AG08396 (cell line): Measurements from ENCODE around the gene NPTX2.
A peak's percentile ranks its signal among the peaks of the same experiment; 100 is the strongest.
"Not testable (repeated sequence)": the region's sequence is repeated elsewhere in the genome, so short reads cannot be mapped to it uniquely, and the experiment has no call there.

Source experiments
- DNase-seq: peaks from one replicate; pipeline ENCODE4 v3.0.0; 2012; ENCODE audit warnings: low spot score, mixed read lengths

The NPTX2 gene

DNA sequence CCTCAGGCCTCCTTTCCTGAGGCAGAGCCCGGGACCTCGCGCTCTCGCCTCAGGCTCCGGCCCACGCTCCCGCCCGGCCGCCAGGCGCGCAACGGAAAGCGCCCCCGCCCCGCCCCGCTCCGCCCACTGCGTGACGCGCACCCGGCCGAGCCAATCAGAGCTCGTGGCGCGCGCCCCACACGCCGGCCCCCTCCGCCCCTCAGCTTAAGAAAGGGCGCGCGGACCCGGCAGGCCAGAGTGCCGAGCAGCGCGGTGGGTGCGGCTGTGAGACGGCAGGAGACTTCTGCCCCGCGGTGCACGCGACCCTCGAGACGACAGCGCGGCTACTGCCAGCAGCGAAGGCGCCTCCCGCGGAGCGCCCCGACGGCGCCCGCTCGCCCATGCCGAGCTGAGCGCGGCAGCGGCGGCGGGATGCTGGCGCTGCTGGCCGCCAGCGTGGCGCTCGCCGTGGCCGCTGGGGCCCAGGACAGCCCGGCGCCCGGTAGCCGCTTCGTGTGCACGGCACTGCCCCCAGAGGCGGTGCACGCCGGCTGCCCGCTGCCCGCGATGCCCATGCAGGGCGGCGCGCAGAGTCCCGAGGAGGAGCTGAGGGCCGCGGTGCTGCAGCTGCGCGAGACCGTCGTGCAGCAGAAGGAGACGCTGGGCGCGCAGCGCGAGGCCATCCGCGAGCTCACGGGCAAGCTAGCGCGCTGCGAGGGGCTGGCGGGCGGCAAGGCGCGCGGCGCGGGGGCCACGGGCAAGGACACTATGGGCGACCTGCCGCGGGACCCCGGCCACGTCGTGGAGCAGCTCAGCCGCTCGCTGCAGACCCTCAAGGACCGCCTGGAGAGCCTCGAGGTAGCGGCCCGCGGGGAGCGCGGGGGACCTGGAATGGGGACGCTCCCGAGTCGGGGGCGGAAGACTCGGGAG, at the start of gene NPTX2:
NPTX2 (plus strand) TSS at position 235 of the 909 bp plus-strand sequence; CDS start at position 412, 177 bp downstream.
- peak; percentile 30 for DNase-seq

DNA sequence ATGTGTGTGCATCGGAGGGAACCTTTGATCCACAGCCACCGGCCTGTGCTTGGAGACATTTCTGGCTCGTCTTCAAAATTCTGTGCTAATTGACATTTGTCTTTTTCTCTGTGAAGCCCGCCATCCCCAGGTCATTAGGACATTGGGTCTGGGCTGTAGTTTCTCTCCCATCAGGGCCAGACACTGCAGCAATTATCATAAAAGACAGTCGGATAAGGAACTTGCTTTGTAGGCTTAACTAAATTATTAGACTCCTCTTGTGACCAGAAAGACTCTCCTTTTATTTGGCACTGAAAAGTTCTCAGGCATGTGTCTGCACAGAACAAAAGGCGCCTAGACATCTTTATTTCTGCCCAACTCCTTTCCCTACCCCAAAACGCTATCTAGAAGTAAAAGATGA, 49.1 kb upstream of the NPTX2 start:
- DNase-seq, result no peak

DNA sequence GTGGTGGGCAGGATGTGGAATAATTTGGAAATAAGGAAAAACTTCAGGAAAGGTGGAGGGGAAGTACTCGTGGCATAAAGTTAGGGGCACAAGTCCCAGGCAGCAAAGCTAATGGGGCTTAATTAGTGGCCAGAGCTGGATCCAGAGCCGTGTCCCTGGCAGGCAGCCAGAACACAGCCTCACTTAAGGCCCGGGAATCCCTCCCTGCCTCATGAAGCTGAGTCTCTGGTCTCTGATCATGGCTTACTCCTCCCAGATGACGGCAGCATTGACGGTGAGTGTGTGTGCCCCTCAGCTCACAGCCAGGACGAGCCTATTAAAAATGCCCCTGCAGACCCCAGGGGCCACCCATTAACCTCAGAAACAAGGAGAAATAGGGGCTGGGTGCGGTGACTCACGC, 48.2 kb upstream of the NPTX2 start:
- DNase-seq, result no peak

- no peak for DNase-seq
Observed at GRCh38 chr7:98569691-98570337, 47.3 kb upstream of the NPTX2 start.

GRCh38 chr7:98571006-98571405, 46.1 kb upstream of the NPTX2 start:
- DNase-seq, result no peak

DNA sequence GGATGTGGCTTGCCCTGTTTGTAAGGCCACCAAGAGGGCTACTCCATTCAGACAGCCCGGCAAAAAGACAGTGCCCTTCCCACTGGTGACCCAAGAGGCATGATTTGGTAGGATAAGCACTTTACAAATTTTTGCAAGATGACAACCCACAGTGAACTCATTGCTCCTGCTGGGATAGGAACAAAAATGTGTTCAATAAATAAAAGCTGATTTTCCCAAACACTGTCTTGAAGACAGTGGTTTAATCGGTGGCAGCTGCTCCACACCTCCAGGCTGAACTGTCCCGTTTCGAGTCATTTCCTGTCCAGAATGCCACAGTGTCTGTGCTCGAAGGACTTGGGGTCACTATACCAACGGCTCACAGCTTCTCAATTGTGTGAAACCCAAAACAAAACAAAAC, 45.1 kb upstream of the NPTX2 start:
- no peak for DNase-seq

DNA sequence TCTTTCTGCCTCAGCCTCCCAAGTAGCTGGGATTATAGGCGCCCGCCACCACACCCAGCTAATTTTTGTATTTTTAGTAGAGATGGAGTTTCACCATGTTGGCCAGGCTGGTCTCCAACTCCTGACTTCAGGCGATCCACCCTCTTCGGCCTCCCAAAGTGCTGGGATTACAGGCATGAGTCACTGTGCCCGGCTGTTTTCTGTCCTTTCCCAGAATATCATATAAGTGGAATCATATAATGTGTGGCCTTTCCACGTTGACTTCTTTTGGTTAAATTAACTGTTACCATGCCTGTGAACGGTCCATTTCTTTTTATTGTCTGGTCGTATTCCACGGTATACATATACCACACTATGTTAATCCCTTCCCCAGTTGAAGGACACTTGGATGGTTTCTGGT, 44.4 kb upstream of the NPTX2 start:
- not testable (repeated sequence) for DNase-seq

DNA sequence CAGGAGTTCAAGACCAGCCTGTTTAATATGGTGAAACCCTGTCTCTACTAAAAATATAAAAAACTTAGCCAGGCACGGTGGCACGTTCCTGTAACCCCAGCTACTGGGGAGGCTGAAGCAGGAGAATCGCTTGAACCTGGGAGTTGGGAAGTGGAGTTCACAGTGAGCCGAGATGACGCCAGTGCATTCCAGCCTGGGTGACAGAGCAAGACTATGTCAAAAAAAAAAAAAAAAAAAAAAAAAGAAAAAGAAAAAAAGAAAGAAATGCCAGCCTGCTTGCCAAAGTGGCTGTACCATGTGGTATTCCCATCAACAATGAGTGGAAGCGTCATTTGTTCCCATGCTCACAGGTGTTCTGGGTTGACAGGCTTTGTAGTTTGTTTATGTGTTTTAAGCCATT, 43.3 kb upstream of the NPTX2 start:
- no peak for DNase-seq

DNA sequence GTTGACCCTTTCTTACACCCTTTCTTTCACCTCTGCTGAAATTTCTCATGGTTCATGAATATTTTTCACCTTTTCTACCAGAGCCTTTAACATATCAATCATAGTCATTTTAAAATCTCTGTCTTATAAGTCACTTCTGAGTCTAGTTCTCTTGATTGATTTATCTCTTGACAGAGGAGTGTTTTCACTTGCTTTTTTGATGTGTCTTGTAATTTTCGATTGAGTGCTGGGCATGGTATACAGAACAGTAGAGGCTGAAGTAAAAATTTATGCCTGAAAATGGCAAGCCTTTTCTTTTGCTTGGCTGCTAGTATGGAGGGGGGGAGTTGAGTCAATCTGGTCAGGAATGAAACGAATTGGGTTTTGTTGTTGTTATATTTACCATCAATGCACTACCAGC, 41.2 kb upstream of the NPTX2 start:
- DNase-seq, result no peak

GRCh38 chr7:98584830-98585229, 32.3 kb upstream of the NPTX2 start:
- no peak for DNase-seq

- DNase-seq, result no peak
Observed at GRCh38 chr7:98591926-98592325, 25.2 kb upstream of the NPTX2 start.

- no peak for DNase-seq
Observed at GRCh38 chr7:98594348-98594747, 22.7 kb upstream of the NPTX2 start.

DNA sequence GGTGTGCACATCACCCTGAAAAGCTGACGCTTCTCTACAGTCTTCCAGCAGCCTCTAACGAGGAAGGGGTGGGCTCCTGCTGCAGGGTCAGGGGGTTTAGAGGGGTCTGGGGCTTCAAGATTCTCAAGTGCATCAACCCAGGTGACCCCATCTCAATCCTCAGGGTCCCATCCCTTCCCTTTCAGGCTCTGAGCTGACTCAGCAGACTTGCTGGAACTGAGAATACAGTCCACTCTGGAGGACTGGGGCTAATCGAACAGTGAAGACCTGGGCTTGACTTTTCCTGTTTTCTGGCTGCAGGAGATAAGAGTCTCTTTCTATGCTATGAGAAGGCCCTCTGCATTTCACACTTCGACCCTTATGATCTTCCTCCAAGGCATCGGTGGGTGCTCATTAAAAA, 22.3 kb upstream of the NPTX2 start:
- DNase-seq, result no peak

DNA sequence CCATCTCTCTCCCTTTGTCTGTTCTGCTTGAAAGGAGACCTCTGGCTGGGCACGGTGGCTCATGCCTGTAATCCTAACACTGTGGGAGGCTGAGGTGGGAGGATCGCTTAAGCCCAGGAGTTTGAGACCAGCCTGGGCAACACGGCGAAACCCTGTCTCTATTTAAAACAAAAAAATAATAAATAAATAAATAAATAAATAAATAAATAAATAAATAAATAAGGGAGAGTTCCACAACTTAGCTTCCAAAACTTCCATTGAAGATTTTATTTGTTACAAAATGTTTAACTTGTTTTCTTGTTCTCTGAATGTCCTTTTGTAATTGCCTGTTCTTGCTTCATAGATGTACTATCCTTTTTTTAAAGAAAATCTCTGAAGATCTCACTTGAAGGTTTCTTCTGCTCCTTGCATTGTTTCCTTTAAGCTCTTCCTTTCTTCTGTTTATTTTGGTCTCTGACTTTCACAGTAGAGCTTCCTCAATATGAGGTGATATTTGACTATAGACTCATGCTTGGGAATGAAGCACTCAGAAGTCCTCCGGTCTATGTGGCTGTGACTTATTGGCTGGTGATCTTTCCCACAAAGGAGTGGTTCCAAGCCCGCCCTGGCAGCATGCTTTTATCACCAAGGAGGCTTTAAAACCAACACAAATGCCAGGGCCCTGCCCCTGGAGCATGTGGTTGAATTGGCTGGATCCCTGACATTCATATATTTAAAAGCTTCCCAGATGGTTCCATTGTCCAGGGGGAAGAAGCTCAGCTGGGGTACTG, 18.1 kb upstream of the NPTX2 start:
- DNase-seq, result no peak

- DNase-seq, result no peak
Observed at GRCh38 chr7:98599886-98600285, 17.2 kb upstream of the NPTX2 start.

GRCh38 chr7:98602755-98603398, 14.2 kb upstream of the NPTX2 start:
- no peak for DNase-seq

- no peak for DNase-seq
Observed at GRCh38 chr7:98603399-98603788, 13.7 kb upstream of the NPTX2 start.

GRCh38 chr7:98613601-98614425, 3.3 kb upstream of the NPTX2 start:
- no peak for DNase-seq

GRCh38 chr7:98616381-98617050, 569 bp upstream of the NPTX2 start:
- no peak for DNase-seq

DNA sequence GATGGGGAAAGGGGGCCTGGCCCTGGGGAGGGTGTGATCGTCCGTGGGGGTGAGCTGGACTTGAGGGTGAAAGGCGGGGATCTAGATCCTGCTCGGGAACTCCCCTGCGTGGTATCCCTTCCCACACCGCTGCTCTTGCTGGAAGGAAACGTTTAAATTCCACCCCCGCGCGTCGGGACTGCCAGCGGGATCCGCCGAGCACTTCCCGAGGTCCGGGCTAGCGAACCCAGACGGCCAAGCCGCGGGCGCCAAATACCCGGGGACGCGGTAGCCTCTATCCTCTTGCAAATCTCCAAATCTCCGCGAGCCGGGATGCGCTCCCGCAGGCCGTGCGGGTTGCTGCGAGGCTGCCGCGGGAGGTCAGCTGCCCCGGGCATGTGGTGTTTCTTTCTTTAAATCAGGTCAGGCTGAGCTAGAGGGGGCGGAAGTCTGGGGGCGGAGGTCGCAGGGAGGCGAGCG, 904 bp downstream of the NPTX2 start:
- no peak for DNase-seq

DNA sequence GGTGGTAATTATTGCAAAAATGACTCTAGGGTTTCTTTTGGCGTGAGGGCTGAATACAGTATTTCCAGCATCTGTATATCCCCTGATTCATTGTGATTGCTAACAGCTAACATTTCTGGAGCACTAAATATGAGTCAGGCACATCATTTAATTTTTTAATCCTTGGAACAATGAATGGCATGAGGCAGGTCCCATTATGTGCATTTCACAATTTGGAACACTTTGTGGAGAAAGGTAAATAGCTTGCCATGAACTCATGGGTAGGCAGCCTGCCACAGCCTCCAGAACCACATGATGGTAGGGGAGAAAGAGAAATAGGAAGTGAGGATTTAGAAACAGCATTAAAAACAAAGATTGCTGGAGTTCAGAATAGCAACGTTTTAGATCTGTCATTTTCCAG, 1.7 kb downstream of the NPTX2 start:
- no peak for DNase-seq
